ENCODE data around the gene HARS1. TPM values are rescaled to one million over a fixed set of nuclear protein-coding genes. Genes with fewer than 3 reads are reported as not detected.

The HARS1 gene
- total and polyA plus RNA-seq, 2 of the 13 experiments (the other 11 are each of a cell fraction or from before 2014, with no cell fraction given) = 36.9 to 66.2 TPM

DNA sequence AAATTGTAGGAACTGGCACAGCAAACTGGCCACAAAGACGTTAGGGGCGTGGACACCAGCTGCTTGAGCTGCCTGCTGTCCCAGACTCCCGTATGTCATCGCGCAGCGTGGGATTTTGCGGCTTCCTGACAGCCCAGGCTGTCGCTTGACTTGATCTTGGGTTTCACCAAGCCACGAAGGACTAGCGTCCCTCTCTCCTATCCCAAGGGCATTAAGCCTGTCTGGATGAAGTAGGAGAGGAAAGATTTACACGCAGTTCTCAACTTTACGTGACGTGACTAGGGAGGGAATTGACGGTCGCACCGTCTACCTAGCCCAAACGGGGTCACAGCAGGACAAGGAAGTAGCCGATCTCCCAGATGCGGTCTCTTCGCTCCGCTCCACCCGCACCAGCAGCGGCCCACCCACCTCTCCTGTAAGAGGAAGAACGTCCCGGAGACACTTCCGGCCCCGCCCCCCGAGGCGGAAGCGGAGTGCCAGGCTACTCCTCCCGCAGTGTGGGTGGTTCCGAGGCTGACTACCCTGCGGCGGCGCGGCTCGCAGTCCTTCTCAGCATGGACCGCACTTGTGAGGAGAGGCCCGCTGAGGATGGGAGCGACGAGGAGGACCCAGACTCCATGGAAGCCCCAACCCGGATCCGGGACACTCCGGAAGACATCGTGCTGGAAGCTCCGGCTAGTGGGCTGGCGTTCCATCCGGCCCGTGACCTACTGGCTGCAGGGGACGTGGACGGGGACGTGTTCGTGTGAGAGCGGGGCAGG lies 26.6 kb downstream of the HARS1 start, which contains the start of gene WDR55 (continued):
- 0 out of 2 replicates have a peak, but pooled peaks have one; percentile 65 for TF ChIP-seq ZFP37 (CRISPR knock-in tag; IDR thresholded peaks at IDR 0.05; ENCODE audit: borderline replicate concordance)
- TF ChIP-seq, protein P1, sequence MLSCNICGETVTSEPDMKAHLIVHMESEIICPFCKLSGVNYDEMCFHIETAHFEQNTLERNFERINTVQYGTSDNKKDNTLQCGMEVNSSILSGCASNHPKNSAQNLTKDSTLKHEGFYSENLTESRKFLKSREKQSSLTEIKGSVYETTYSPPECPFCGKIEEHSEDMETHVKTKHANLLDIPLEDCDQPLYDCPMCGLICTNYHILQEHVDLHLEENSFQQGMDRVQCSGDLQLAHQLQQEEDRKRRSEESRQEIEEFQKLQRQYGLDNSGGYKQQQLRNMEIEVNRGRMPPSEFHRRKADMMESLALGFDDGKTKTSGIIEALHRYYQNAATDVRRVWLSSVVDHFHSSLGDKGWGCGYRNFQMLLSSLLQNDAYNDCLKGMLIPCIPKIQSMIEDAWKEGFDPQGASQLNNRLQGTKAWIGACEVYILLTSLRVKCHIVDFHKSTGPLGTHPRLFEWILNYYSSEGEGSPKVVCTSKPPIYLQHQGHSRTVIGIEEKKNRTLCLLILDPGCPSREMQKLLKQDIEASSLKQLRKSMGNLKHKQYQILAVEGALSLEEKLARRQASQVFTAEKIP (CRISPR knock-in tag; IDR thresholded peaks at IDR 0.05; ENCODE audit: borderline replicate concordance) = no peak
- no peak for TF ChIP-seq CHD4 (IDR thresholded peaks at IDR 0.05; ENCODE audit: borderline replicate concordance, low read length)
- TF ChIP-seq CENPX (CRISPR knock-in tag; IDR thresholded peaks at IDR 0.05) = no peak
- peak; percentile 31; the same call in 1 of the 2 replicates for TF ChIP-seq SMYD3 (CRISPR knock-in tag; IDR thresholded peaks at IDR 0.05)
- peak; percentile 49; the same call in 1 of the 2 replicates for TF ChIP-seq MIER3 (CRISPR knock-in tag; IDR thresholded peaks at IDR 0.05; ENCODE audit: borderline replicate concordance)
- no peak for TF ChIP-seq MIXL1 (CRISPR knock-in tag; IDR thresholded peaks at IDR 0.05)
- TF ChIP-seq RCOR2 (CRISPR knock-in tag; IDR thresholded peaks at IDR 0.05) = no peak
- TF ChIP-seq MBNL3 (CRISPR knock-in tag; conservative IDR thresholded peaks at IDR 0.05) = no peak
- TF ChIP-seq ZIK1 (CRISPR knock-in tag; IDR thresholded peaks at IDR 0.05; ENCODE audit: borderline replicate concordance, low read depth) = no peak; the same call in 1 of the 2 replicates
- TF ChIP-seq, protein P2, sequence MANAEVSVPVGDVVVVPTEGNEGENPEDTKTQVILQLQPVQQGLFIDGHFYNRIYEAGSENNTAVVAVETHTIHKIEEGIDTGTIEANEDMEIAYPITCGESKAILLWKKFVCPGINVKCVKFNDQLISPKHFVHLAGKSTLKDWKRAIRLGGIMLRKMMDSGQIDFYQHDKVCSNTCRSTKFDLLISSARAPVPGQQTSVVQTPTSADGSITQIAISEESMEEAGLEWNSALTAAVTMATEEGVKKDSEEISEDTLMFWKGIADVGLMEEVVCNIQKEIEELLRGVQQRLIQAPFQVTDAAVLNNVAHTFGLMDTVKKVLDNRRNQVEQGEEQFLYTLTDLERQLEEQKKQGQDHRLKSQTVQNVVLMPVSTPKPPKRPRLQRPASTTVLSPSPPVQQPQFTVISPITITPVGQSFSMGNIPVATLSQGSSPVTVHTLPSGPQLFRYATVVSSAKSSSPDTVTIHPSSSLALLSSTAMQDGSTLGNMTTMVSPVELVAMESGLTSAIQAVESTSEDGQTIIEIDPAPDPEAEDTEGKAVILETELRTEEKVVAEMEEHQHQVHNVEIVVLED (CRISPR knock-in tag; IDR thresholded peaks at IDR 0.05; ENCODE audit: borderline replicate concordance) = peak; percentile 70
- TF ChIP-seq, protein P3, sequence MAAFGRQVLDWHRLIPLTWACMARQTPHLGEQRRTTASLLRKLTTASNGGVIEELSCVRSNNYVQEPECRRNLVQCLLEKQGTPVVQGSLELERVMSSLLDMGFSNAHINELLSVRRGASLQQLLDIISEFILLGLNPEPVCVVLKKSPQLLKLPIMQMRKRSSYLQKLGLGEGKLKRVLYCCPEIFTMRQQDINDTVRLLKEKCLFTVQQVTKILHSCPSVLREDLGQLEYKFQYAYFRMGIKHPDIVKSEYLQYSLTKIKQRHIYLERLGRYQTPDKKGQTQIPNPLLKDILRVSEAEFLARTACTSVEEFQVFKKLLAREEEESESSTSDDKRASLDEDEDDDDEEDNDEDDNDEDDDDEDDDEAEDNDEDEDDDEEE (CRISPR knock-in tag; IDR thresholded peaks at IDR 0.05) = peak; percentile 80
- TF ChIP-seq, protein P4, sequence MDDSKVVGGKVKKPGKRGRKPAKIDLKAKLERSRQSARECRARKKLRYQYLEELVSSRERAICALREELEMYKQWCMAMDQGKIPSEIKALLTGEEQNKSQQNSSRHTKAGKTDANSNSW (CRISPR knock-in tag; IDR thresholded peaks at IDR 0.05; ENCODE audit: borderline replicate concordance) = no peak
- TF ChIP-seq, protein P5, sequence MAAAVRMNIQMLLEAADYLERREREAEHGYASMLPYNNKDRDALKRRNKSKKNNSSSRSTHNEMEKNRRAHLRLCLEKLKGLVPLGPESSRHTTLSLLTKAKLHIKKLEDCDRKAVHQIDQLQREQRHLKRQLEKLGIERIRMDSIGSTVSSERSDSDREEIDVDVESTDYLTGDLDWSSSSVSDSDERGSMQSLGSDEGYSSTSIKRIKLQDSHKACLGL (CRISPR knock-in tag; IDR thresholded peaks at IDR 0.05) = peak; percentile 91
- TF ChIP-seq MYC (CRISPR knock-in tag; IDR thresholded peaks at IDR 0.05; ENCODE audit: borderline replicate concordance) = peak; percentile 76; the same call in 1 of the 2 replicates
- no peak for TF ChIP-seq ZSCAN29 (CRISPR knock-in tag; conservative IDR thresholded peaks at IDR 0.05)
- no peak for TF ChIP-seq ZFYVE20 (CRISPR knock-in tag; IDR thresholded peaks at IDR 0.05; ENCODE audit: borderline replicate concordance, low read depth)
- TF ChIP-seq, protein P6, sequence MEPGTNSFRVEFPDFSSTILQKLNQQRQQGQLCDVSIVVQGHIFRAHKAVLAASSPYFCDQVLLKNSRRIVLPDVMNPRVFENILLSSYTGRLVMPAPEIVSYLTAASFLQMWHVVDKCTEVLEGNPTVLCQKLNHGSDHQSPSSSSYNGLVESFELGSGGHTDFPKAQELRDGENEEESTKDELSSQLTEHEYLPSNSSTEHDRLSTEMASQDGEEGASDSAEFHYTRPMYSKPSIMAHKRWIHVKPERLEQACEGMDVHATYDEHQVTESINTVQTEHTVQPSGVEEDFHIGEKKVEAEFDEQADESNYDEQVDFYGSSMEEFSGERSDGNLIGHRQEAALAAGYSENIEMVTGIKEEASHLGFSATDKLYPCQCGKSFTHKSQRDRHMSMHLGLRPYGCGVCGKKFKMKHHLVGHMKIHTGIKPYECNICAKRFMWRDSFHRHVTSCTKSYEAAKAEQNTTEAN (CRISPR knock-in tag; conservative IDR thresholded peaks at IDR 0.05) = no peak
- TF ChIP-seq ZNF274 (CRISPR knock-in tag; IDR thresholded peaks at IDR 0.05) = no peak
